ENCODE measurements around the gene NCAM1.

Gene NCAM1

GRCh38 chr11:113119074-113119473 lies 157.9 kb downstream of the NCAM1 start:
- no peaks in the 10 kb centered on the region for H3K9me3 ChIP-seq
- no peak for TF ChIP-seq CTCF (IDR thresholded peaks at IDR 0.05)
- no peak overlapping the region for H3K27ac ChIP-seq
- no peak overlapping the region for H3K4me3 ChIP-seq (ENCODE audit: low read depth in 1 of 2, low read length in 1 of 2)
- H3K4me1 ChIP-seq (ENCODE audit: control insufficient read depth in 1 of 2, insufficient read depth in 1 of 2, low read depth in 1 of 2, low read length in 1 of 2) = no peaks in the 10 kb centered on the region
- H3K36me3 ChIP-seq = no peaks in the 10 kb centered on the region
- peaks cover 5% of the 10 kb centered on the region for H3K27me3 ChIP-seq

GRCh38 chr11:113119966-113120736 lies 158.9 kb downstream of the NCAM1 start:
- Histone ChIP-seq H3K27me3 (peaks cover 5% of the 10 kb centered on the region), H3K4me3 (ENCODE audit: low read depth in 1 of 2, low read length in 1 of 2) (no peak overlapping the region), H3K36me3 (no peaks in the 10 kb centered on the region), H3K27ac (no peak overlapping the region), H3K9me3 (no peaks in the 10 kb centered on the region), H3K4me1 (ENCODE audit: control insufficient read depth in 1 of 2, insufficient read depth in 1 of 2, low read depth in 1 of 2, low read length in 1 of 2) (no peaks in the 10 kb centered on the region)
- no peak for TF ChIP-seq CTCF (IDR thresholded peaks at IDR 0.05)

- Histone ChIP-seq H3K9me3 (no peaks in the 10 kb centered on the region), H3K27ac (no peak overlapping the region), H3K36me3 (no peaks in the 10 kb centered on the region), H3K4me1 (ENCODE audit: control insufficient read depth in 1 of 2, insufficient read depth in 1 of 2, low read depth in 1 of 2, low read length in 1 of 2) (no peaks in the 10 kb centered on the region), H3K4me3 (ENCODE audit: low read depth in 1 of 2, low read length in 1 of 2) (no peak overlapping the region), H3K27me3 (peaks cover 5% of the 10 kb centered on the region)
- no peak for TF ChIP-seq CTCF (IDR thresholded peaks at IDR 0.05)
Measured at GRCh38 chr11:113121746-113122145, 160.5 kb downstream of the NCAM1 start.

- Histone ChIP-seq H3K4me3 (ENCODE audit: low read depth in 1 of 2, low read length in 1 of 2) (no peak overlapping the region), H3K4me1 (ENCODE audit: control insufficient read depth in 1 of 2, insufficient read depth in 1 of 2, low read depth in 1 of 2, low read length in 1 of 2) (no peaks in the 10 kb centered on the region), H3K27me3 (peaks cover 5% of the 10 kb centered on the region), H3K9me3 (no peaks in the 10 kb centered on the region), H3K27ac (no peak overlapping the region), H3K36me3 (no peaks in the 10 kb centered on the region)
- TF ChIP-seq CTCF (IDR thresholded peaks at IDR 0.05) = no peak
Measured at GRCh38 chr11:113124006-113124405, 162.8 kb downstream of the NCAM1 start.

GRCh38 chr11:113124578-113124977 lies 163.4 kb downstream of the NCAM1 start:
- Histone ChIP-seq H3K4me1 (ENCODE audit: control insufficient read depth in 1 of 2, insufficient read depth in 1 of 2, low read depth in 1 of 2, low read length in 1 of 2) (no peaks in the 10 kb centered on the region), H3K27me3 (peaks cover 5% of the 10 kb centered on the region), H3K9me3 (no peaks in the 10 kb centered on the region), H3K27ac (no peak overlapping the region), H3K4me3 (ENCODE audit: low read depth in 1 of 2, low read length in 1 of 2) (no peak overlapping the region), H3K36me3 (no peaks in the 10 kb centered on the region)
- TF ChIP-seq CTCF (IDR thresholded peaks at IDR 0.05) = no peak
